GM12875 (cell line): ENCODE measurements around the gene FBXW4.

Experiments used
- H3K4me3 ChIP-seq: one replicate; pipeline ENCODE4 v1.5.1; 2011; ENCODE audit warnings: low read depth, low read length, control low read depth
- TF ChIP-seq, protein P1 (sequence below): IDR thresholded peaks from 2 replicates; pipeline ENCODE4 v1.5.1; 2011; ENCODE audit warnings: low read depth, mild to moderate bottlenecking, control low read depth, inconsistent platforms, low read length, moderate library complexity, borderline replicate concordance; ENCODE audit not compliant: insufficient read depth

Gene FBXW4

DNA sequence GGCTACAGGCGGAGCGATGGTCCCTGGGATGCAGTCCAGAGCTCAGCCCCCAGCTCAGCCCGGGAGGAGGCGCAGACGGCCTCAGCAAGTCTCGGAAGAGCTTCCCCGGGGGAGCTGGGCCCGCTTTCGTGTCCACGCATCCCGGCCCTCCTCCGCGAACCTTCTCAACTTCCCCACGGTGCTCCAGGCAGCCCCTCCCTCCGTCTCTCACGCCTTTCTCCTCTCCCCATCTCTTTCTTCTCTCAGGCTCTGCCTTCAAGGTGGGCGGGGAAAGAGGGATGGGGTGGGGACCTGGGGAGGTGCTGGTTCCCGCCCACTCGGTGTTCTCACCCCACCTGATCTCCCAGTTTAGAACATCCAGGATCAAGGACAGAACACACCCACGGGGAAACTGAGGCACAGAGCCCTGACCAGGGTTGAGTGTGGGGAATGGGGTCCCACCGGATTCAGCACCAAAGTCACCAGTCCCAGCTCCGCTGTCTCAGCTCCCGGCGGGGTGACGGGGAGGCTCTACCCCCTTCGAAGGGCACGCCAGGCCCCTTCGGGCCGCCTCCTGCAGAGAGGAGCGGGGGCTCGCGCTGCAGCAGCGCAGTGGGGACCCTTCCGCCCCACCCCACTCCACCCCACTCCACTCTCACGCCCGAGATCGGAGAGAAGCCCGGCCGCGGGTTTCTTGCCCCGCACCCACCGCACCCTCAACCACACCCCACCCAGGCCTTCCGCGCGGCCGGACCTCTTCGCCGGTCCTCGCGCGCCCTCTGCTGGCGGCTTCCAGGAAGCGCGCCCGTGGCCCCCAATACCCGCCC, 125.1 kb downstream of the FBXW4 start:
- TF ChIP-seq, protein P1, sequence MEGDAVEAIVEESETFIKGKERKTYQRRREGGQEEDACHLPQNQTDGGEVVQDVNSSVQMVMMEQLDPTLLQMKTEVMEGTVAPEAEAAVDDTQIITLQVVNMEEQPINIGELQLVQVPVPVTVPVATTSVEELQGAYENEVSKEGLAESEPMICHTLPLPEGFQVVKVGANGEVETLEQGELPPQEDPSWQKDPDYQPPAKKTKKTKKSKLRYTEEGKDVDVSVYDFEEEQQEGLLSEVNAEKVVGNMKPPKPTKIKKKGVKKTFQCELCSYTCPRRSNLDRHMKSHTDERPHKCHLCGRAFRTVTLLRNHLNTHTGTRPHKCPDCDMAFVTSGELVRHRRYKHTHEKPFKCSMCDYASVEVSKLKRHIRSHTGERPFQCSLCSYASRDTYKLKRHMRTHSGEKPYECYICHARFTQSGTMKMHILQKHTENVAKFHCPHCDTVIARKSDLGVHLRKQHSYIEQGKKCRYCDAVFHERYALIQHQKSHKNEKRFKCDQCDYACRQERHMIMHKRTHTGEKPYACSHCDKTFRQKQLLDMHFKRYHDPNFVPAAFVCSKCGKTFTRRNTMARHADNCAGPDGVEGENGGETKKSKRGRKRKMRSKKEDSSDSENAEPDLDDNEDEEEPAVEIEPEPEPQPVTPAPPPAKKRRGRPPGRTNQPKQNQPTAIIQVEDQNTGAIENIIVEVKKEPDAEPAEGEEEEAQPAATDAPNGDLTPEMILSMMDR = peak; percentile 89
- H3K4me3 ChIP-seq = peak overlapping the region; percentile 56

DNA sequence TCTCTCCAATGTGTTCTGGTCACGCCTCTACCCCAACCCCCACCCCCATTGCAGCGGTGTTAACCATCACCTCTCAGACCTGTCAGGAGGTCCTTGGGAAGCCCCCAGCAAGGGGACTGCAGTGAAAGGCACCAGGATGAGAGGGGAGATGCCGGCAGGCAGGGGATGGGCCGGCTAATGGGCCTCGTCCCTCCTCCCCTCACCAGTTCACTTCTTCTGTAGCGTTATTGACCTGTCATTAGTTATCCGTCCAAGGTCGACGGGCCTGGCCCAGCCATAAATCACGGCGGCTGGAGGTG, 125.7 kb downstream of the FBXW4 start:
- H3K4me3 ChIP-seq = no peak overlapping the region
- TF ChIP-seq, protein P1 = no peak

DNA sequence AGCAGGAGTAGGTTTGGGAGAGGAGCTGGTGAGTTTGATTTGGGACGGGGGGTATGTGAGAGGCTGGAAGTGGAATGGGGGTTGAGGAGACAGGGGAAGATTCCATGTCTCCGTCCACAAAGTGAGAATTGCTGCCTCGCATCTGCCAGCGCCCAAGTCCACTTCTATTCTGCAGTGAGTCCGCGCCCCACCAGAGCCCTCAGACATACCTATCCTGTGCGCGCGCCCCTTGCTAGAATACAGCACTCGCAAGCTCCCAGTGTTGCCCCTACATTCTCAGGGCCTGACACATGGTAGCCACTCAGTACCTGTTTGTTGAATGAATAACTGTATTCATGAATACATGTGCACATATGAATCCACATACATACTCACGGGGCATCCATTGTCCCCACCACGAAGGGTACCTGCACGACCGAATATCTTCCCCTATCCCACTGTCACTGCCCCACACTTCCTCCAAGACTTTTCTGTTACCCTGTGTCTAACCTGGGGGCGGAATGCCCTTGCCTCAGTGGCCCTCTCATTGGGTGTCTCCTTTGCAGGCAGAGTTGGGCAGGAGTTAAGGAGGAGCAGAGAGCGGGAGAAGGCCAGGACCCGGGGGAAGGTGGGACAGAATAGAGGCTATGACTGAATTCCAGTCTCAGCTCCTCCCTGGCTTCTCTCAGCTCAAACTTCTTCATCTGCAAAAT, 126.8 kb downstream of the FBXW4 start:
- TF ChIP-seq, protein P1 = no peak
- no peak overlapping the region for H3K4me3 ChIP-seq

DNA sequence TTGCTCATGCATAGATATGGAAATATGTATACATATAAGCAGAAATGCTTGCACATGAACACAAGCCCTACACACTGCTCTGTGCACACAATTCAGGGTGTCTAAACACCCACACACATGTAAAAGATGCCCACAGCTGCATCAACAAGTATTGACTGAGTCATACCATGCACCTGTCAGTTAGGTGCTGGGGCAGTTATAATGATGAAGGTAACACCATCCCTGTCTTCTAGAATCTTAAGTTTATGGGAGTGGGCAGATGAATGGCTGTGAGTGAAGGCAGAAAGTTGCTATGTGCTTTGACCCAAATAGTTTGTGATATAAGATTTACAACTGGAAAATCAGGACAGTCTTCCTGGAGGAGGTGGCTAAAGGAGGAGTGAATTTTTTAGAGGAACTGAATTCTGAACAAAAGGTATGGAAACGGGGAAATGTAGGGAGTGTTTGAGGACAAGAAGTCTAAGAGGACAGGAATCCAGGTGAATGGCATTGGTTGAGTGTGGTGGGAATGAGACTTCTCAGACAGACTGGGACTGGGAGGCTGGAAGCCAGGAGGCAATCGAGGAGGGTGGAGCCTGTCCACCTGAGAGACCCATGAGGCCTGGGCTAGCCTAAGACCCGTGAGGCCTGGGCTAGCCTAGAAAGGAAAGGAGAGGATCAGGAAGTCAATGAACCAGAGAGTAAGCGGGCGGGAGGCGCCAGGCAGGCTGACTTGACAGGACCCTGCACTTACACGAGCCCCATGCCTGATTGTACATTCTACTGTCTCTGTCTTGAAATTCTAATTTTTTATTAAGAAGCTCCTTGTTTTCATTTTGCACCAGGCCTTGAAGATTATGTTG, 127.6 kb downstream of the FBXW4 start:
- no peak overlapping the region for H3K4me3 ChIP-seq
- TF ChIP-seq, protein P1 = no peak

DNA sequence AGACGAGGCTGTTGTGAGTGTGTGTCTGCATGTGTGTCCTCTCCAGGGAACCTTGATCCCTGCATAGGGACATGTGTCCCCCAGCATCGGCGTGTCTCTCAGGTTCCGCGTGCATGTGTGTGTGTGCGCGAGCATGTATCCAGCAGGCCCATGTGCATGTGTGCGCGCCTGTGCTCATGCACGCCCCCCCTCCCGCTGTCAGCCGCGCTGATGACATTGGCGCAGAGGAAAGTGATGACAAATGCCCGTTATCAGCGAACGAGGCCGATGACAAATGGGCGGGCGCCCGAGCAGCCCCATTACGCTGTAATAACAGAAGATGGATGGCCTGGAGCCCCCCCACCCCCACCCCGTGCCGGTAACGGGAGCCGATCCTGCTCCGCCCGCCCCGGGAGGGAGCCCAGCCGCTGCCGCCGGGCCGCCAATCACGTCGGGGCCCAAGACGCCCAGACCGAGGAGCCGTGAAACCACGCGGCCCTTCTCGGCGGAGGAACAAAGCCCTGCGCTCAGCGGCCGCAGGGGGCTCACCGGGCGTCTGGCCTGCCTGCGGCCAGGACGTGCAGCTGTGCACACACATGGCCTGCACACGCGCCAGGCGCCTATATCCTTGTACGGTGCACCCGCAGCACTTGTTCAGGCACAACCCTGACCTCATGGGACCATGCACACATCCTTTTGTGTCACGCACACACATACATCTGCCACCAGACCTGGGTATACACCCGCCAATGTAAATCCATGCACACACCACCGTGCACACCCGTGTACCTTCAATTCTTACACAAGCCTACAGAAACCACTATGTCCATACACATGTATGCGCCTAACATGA, 128.4 kb downstream of the FBXW4 start:
- TF ChIP-seq, protein P1 = peak; percentile 31; the same call in 1 of the 2 replicates
- H3K4me3 ChIP-seq = no peak overlapping the region

DNA sequence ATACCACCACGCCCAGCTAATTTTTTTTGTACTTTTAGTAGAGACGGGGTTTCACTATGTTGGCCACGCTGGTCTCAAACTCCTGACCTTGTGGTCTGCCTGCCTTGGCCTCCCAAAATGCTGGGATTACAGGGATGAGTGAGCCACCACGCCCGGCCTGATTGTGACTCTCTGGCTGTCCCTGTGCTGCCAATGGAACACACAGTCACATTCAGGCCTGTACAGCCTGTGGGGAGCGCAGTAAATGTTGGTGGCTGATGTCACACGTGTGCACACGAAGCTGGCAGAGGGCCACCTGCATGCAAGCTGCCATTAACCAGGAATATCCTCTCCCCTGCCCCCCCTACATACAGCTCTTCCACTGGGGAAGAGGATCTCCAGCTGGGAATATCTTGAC, 129.0 kb downstream of the FBXW4 start:
- TF ChIP-seq, protein P1 = no peak
- no peak overlapping the region for H3K4me3 ChIP-seq
